GOT3 (cell line): ENCODE measurements around the gene MYH7B.

Source experiments
- DNase-seq: peaks from one replicate; lab custom pipeline; 2025; ENCODE audit warnings: mixed read lengths; lab: John Stamatoyannopoulos, UW

Gene MYH7B

DNA sequence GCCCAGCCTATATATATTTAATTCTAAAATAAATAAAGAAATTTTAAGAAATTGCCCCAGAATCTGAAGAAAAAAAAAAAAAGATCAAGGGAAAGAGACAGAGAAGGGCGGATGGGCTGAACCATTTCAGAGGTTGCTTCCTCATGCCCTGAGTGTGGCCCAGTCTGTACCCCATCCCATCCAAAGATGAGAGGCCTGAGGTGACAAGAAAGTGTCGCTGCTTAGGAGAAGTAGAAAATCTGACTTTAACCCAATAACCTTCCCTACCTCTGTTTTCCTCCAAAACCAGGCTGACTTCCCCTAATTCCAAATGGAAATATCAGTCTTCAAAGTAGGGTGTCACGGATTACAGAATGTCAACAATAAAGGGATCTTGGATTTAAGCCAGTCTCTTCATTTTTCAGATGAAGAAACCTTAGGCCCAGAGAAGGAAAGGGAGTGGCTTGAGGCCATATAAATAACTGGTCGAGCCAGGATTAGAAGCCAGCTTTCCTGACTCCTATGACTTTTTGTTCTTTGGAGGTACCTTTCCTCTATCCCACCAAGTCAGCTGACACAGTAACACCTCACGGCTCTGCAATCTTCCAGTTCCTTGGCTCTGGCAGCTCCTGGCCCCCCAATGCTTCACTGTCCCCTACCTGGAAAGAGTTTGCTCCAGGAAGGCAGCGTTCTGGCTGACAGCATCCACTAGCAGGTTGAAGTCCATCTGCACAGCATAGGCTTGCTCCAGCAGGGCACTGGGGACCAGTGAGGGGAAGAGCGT lies 10.2 kb upstream of the MYH7B start:
- no peak for DNase-seq

DNA sequence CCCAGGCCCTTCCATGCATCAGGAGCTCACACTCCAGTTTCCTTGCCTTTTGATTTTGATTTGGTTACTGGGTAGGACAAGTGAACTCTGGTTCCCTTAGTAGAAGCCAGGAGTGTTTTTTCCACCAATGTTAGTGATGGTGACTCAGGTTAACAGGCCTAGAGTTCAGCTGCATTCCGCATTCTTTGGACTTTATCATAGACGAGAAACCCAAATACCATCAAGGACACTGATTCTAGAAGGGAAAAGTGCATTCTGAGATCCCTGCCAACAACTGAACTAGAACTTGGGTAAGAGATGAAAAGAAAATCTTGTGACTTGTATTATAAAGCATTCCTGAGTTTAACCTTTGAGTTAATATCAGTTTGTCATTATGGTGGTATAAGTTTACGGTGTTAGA lies 9.0 kb upstream of the MYH7B start:
- no peak for DNase-seq

DNA sequence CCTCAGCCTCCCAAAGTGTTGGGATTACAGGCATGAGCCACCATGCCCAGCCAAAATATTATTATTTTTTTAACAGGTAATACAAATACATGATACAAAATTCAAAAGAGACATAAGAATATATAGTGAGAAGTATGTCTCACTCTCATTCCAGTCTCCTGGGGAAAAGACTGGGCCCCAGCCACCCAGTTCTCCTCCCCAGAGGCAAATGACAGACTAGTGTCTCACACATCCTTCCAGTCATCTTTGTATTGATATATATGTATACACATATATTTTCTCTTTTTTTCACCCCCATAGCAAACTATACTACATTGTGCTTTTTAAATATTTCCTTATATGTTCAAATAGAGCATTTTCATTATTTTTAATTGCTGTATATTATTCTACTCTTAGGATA lies 8.3 kb upstream of the MYH7B start:
- no peak for DNase-seq

DNA sequence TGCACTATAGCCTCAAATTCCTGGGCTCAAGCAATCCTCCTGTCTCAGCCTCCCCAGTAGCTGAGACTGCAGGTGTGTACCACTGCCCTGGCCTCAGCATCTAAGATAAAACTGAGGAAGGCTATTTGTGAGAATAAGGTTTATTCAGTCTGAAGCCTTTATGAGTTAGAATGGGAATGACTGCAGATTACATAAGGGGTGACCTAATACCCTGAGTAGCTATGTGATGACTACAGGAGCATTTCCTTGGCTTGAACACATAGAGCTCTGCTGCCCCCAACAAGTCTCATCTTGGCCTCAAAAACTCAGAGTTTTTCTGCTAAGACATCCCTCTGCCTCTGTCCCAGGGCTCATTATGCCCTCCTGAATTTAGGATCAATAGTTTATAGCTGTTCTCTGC lies 7.6 kb upstream of the MYH7B start:
- DNase-seq = no peak

DNA sequence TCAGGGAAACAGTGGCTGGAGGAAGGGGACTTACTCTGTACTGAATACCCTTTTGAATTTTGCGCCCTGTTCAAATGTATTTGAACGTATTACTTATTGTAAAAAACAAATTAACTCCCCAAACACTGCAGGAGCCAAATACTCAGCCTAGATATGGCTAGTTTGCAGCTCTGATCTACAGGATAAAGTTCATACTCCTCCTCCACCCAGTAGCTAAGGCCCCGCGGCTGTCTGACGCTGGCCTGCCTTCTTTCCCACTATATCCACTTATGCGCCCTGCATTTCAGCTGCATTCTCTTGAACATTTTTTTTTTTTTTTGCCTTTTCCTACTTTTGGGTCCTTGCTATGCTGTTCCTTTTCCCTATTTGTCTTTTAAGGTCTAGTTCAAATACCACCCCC lies 6.5 kb upstream of the MYH7B start:
- no peak for DNase-seq

DNA sequence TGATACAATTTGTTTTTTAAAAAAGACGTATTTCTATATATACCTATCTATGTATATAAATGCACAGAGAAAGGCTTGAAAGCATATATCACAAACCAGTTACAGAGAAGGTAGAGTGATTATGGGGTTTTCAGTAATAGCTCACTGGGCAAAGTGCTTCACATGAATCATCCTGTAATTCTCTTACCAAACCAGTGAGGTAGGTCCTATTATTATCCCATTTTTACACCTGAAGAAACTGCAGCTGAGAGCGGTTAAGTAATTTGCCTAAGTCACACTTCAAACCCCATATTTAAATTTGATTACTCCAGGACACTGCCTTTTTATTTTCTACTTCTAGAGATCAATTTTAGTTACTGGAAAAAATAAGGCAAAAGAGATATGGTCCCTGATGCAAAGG lies 4.4 kb upstream of the MYH7B start:
- DNase-seq = no peak

DNA sequence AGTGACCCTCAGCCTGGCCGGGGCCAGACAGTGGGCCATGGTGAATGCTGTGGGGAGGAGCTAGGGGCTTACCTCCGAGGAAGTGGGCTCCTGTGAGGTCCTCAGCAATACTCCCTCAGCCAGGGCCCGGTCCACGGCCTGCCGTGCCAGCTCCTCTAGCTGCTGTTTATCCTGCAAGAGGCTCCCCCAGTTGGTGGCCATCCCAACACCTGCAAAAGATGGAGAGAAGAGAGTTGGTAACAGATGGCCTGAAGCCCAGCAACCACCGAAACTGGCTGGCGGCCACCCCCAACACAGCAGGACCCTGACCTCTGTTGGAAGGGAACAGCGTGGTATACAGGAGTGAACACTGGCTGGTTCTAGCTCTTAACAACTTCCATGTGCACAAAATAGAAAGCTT lies 4.0 kb upstream of the MYH7B start:
- DNase-seq = no peak

DNA sequence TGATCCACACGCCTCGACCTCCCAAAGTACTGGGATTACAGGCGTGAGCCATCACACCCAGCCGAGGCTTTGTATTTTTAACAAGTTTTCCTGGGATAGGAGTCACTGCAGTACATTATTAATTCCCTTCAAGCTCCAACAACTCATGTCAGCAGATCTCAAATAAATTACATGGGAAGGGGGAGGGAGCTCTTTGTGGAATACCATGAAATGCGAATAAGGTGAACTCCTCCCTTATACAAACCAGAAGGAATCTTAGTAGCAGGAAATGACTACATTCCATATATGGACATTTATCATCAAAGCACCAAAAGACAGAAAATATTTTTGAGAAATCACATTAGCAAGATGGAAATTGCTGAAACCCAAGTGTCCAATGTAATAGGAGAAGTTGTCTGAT lies 3.0 kb upstream of the MYH7B start:
- no peak for DNase-seq

DNA sequence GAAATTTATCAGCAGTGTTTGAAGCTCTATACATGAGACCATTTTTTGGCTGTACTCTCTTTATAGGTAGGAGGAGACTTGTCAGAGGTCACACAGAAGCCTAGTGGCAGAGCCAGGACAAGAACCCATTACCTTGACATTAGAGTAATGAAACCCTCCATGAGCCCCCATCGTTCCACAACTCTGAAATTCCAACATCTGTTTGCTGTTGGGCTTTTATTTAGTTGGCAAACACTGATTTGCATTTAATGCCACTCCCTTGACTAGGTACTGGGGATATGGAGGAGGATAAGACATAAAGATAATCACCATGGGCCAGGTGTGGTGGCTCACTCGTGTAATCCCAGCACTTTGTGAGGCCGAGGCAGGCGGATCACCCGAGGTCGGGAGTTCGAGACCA lies 1.7 kb upstream of the MYH7B start:
- DNase-seq = no peak

DNA sequence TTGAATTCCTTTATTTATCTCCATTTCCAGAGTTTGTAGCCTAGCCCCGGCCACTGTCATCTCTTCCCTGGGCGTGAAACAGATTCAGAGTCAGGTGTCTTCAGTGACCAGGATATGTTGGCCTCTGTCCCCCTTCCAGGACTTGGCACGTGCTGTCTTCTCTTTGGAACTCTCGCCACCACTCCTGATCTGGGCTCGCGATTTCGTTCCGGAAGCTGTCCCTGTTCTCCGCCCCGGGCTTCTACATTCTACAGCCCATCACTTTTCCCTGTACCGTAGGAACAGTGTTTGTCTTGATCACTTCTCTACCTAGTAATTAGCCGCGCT lies 801 bp upstream of the MYH7B start:
- no peak for DNase-seq

DNA sequence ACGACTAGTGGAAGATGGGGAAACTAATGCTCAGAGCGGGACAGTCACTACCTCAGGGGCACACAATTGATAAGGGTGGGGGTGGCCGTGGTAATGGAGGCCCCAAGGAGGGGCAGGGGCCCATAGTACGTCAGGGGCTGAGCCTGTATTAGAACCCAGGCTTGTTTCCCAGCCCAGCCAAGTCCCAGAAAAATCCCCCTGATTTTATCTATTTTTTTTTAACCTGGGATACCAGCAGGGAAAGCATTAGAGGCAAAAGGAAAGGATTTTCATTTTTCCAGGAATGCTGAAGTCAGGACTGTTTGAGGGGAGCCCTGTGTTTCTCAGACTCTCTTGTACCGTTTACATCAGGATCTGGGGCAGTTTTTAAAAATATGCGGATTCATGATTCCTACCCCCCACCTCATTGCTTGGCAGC lies 382 bp downstream of the MYH7B start:
- no peak for DNase-seq

DNA sequence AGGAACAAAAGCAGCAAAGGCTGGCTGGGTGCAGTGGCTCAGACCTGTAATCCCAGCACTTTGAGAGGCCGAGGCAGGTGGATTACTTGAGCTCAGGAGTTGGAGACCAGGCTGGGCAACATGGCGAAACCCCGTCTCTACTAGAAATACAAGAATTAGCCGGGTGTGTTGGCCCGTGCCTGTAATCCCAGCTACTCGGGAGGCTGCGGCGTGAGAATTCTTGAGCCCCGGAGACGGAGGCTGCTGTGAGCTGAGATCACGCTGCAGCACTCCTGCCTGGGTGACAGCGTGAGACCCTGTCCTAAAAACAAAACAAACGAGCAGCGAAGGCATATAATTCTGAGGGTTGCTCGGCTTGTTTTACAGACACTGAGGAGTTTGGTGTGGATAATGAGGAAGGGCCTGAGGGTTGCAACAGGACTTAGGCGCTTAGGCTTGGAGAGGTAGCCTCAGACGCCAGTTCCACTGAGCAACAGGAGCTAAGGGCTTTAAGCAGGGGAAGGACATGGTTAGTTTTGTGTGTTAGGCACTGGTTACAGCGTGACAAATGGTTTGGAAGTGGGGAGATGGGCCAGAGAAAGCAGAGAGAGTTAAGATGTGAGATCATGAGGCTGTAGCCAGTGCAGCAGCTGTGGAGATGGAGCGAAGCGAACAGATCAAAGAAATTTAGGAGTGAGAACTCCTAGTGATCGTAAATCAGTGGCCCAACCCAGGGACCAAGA lies 1.2 kb downstream of the MYH7B start:
- DNase-seq = no peak

DNA sequence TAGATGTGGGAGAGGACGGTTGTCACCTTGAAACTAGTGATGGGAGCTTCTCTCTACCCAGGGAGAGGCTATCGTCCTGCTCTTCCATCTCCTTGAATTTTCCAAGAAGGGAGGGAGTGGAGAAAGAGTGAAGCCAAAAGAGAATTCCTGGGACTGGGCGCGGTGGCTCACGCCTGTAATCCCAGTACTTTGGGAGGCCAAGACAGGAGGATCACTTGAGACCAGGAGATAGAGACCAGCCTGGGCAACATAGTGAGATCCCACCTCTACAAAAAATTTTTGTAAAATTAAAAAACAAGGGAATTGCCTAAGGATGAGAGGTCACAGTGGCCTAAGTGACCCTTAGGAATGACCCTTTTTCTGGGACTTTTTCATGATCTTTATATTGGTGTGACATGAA lies 8.8 kb downstream of the MYH7B start:
- no peak for DNase-seq

DNA sequence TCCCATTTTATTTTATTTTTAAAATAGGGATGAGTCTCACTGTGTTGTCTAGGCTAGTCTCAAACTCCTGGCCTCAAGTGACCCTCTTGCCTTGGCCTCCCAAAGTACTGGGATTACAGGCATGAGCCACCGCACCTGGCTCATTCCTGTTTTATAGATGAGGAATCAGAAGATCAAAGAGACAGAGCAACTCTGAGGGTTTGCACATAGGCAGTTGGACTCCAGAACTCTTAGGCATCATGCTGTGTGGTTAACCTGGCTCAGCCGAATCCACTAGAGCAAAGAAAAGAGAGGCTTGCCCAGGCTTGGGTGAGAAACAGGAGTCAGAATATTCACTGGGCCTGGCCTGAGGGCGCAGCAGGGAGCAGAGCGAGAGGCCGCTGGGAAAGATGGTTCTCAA lies 9.4 kb downstream of the MYH7B start:
- no peak for DNase-seq

DNA sequence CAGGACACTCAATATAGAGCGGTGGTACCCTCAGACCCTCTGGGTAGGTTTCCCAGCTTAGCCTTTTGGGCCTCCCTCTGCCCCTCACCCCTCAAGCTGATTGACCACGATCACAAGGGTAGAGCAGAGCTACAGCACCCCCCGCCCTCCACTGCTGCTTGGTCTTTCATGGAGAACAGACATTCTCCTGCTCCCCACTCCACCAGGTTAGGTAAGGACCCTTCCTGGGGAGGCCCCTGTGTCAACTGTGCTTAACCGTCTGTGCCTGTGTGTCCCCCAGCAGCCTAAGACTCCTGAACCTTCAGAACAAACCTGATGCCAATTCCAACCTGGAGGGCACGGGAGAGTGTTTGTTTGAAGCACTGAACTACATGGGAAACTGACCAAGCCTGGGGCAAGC lies 11.8 kb downstream of the MYH7B start:
- no peak for DNase-seq

DNA sequence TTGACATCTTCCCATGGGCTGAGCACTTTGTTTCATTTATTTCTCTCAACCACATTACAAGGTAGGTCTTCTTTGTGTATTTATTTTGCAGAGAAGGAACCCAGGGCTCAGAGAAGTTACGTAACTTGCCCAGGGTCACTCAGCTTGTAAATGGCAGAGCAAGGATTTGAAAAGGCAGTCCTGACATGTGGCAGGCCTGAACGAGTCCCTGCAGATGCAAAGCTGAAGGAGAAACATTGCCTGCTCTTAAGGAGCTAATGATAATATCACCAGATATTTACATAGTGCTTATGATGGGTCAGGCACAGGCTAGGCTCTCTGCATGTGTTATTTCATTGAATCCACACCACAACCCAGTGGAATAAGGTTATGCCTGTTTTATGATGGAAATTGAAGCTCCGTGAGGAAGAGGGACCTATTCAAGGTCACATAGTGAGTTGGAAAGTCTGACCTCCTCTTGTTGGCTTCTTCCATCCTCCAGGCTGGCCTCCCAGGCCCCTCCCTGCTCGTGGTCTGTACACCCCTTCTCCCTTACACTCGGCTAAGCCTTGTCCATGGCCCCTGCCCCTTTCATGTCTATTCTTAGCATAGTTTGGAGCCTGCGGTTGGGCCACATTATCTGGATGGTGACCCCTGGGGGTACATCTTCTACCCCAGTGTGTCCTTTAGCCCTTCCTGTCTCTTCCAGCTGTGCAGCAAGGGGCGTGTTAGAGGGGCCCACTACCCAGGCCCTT lies 12.5 kb downstream of the MYH7B start:
- DNase-seq = no peak

DNA sequence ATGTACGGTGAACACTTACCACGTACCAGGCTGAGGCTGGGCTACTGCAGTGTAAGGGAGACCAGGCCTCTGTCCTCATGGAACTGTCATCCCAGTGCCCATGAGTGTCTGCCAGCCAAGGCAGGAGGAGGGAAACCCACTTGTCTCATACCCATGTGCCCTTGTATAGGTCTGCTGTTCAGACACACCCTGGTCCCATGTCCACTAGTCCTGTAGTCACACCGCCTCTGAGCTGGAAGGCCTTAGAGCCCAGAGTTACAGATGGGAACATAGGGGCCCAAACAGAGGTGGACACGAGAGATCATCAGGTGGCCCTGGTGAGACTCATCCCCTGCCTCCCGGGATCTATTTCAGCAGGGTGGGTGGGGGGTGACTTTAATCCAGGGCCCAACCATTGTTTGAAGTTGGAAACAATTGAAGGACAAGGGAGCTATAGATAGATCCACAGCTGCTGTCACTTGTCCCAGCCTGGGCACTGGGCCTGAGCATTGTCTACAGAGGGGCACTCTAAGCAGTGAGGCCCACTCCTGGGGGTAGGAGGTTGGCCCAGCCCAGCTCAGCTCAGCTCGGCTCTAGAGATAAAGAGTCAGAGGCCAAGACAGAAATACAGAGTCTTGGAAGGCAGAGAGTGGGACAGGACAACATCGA lies 14.6 kb downstream of the MYH7B start:
- DNase-seq = no peak

DNA sequence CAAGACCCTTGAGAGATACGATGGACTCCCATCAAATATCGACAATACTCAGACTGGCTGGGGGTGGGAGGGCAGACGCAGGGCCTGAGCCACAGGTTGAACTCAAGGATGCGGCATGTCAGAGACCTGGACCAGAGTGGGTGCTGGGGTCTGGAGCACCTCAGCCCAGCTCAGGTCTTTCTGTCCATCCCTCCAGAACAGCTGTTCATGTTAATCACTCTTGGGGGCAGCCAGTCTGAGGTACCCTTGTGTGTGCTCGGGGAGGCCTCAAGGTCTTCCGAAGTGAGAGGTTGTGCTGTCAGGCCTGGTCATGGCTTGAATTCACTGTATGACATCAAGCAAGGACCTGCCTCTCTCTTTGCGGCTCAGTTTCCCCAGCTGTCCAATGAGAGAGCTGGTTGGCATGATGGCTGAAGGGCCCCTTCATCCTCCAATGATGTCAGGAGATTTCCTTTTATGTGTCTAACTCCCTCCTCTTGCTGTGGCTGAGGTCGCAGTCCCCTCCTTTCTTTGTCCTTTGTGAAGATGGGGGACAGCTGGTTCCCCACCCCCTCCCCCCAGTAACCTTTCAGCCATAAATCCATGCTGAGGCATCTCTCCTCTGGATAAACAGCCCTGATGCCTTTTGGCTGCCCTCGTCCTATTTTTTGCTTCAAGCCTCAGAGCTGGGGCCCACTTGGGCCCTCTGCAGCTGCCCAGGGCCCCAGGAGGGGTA lies 15.3 kb downstream of the MYH7B start:
- DNase-seq = no peak

DNA sequence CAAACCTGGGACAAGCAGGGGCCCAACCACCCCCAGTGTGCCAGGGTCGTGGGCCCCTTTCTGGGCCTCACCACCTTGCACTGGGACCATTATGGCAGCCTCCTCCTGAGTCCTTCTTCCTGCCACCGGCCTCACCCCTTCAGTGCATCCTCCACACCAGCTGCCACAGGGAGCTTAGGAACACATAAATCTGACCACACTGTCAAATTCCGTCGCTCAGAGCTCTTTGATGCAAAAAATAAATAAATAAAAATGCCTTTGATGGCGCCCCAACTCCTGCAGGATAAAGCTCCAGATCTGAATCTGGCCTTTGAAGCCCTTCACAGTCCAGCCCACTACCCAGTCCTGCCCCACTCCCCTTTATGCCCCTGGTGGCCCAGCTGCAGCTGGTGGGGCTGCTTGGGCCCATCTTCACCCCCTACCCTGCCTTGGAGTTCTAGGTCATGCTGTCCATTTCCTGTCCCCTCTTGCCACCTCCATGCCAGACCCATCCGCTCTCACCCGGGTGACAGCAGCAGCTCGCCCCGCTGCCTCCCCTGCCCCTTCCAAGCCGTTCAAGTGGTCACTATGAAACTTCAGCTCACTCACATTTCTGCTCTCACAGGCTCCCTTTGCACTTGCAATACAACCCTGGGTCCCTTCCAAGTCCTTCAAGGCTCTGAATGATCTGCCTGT lies 16.0 kb downstream of the MYH7B start:
- no peak for DNase-seq

DNA sequence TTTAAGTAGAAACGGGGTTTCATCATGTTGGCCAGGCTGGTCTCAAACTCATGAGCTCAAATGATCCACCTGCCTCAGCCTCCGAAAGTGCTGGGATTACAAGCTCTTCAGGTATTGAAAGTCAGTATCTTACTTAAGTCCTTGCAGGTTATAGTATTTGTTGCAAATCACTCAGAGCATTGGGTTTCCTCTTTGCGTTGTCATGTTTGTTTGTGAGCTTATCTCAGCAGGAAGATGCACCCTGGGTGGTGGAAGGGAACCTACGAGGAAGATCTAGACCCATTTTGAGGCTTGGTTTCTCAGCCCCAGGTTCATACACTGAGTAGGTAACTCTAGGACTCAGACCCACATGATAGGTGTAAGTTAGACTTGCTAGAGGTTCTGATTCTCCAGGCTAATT lies 18.6 kb downstream of the MYH7B start:
- DNase-seq = no peak

DNA sequence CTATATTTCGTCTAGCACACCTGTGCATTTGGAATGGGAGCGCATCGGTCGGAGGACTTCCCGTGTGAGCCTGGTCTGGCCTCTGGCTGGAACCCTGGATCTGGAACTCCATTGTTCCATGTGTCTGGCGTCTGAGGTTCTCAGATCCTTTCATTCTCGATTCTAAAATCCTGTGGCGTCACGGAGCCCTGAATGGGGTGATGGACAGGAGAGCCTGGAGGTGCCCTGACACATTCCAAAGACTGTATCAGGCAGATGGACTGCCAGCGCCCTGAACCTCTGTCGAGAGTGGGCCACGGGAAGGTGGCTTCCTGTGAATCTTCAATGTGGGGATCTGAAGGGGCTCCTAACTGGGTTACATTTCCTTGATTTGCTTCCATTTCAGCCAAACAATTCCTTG lies 20.6 kb downstream of the MYH7B start:
- DNase-seq = no peak
